GM04503 (cell line): ENCODE measurements around the gene NRG3.
"Not testable (repeated sequence)": the region's sequence is repeated elsewhere in the genome, so short reads cannot be mapped to it uniquely, and the experiment has no call there.

Experiments used
- DNase-seq: peaks from one replicate; pipeline ENCODE4 v3.0.0-alpha.2; 2012; ENCODE audit warnings: low read depth

The NRG3 gene

GRCh38 chr10:82581940-82582339 is 706.9 kb downstream of the NRG3 start:
- no peak for DNase-seq

GRCh38 chr10:82591421-82591820 is 716.4 kb downstream of the NRG3 start:
- DNase-seq: no peak

- no peak for DNase-seq
These were observed 722.8 kb downstream of the NRG3 start for GRCh38 chr10:82597840-82598239.

GRCh38 chr10:82609845-82610244 is 734.9 kb downstream of the NRG3 start:
- DNase-seq: no peak

GRCh38 chr10:82618007-82618406 is 743.0 kb downstream of the NRG3 start:
- DNase-seq: no peak

- DNase-seq: no peak
These were observed 746.7 kb downstream of the NRG3 start for GRCh38 chr10:82621680-82622079.

- DNase-seq: no peak
These were observed 747.5 kb downstream of the NRG3 start for GRCh38 chr10:82622479-82622878.

GRCh38 chr10:82625512-82626189 is 750.7 kb downstream of the NRG3 start:
- no peak for DNase-seq

GRCh38 chr10:82628373-82628772 is 753.4 kb downstream of the NRG3 start:
- no peak for DNase-seq

GRCh38 chr10:82643076-82643475 is 768.1 kb downstream of the NRG3 start:
- no peak for DNase-seq

GRCh38 chr10:82643601-82644000 is 768.6 kb downstream of the NRG3 start:
- no peak for DNase-seq

GRCh38 chr10:82645221-82645620 is 770.2 kb downstream of the NRG3 start:
- no peak for DNase-seq

GRCh38 chr10:82653244-82654155 is 778.5 kb downstream of the NRG3 start:
- no peak for DNase-seq

- no peak for DNase-seq
These were observed 785.2 kb downstream of the NRG3 start for GRCh38 chr10:82660205-82660604.

- DNase-seq: no peak
These were observed 786.0 kb downstream of the NRG3 start for GRCh38 chr10:82660986-82661385.

- no peak for DNase-seq
These were observed 786.7 kb downstream of the NRG3 start for GRCh38 chr10:82661701-82662100.

GRCh38 chr10:82668221-82668895 is 793.4 kb downstream of the NRG3 start:
- DNase-seq: no peak

GRCh38 chr10:82674036-82674435 is 799.0 kb downstream of the NRG3 start:
- no peak for DNase-seq

- DNase-seq: not testable (repeated sequence)
These were observed 802.9 kb downstream of the NRG3 start for GRCh38 chr10:82677932-82678331.

GRCh38 chr10:82678451-82678850 is 803.5 kb downstream of the NRG3 start:
- DNase-seq: not testable (repeated sequence)

- DNase-seq: no peak
These were observed 805.6 kb downstream of the NRG3 start for GRCh38 chr10:82680608-82681007.

GRCh38 chr10:82683945-82684344 is 809.0 kb downstream of the NRG3 start:
- DNase-seq: no peak

- no peak for DNase-seq
These were observed 810.1 kb downstream of the NRG3 start for GRCh38 chr10:82685087-82685486.
